ENCODE results near the gene PLS3.
"Not testable (repeated sequence)": the region's sequence is repeated elsewhere in the genome, so short reads cannot be mapped to it uniquely, and the experiment has no call there.

The PLS3 gene

GRCh38 chrX:115616943-115617563 is 56.1 kb downstream of the PLS3 start:
- ChIA-PET POLR2A (no interaction called here), CTCF (interaction anchor here (1.5 to 1.8 kb wide), 2 partner anchors 25 to 26 kb away, joined by 4 read pairs; no protein-coding TSS in a partner anchor)
- DNase-seq (ENCODE audit: extremely low spot score): peak; percentile 38
- no peak for TF ChIP-seq CTCF (IDR thresholded peaks at IDR 0.05; ENCODE audit: control extremely low read depth, extremely low read depth, low read depth, missing control alignments)

- DNase-seq (ENCODE audit: extremely low spot score): no peak
- ChIA-PET POLR2A (no interaction called here), CTCF (interaction anchor here (0.8 kb wide), 1 partner anchor 49 kb away, joined by 3 read pairs; no protein-coding TSS in a partner anchor)
- no peak for TF ChIP-seq CTCF (IDR thresholded peaks at IDR 0.05; ENCODE audit: control extremely low read depth, extremely low read depth, low read depth, missing control alignments)
These were observed 61.6 kb downstream of the PLS3 start for GRCh38 chrX:115622534-115622933.

- CTCF ChIA-PET: no interaction called here
- no peak for DNase-seq (ENCODE audit: extremely low spot score)
- POLR2A ChIA-PET: no interaction called here
- TF ChIP-seq CTCF (IDR thresholded peaks at IDR 0.05; ENCODE audit: control extremely low read depth, extremely low read depth, low read depth, missing control alignments): no peak
These were observed 63.9 kb downstream of the PLS3 start for GRCh38 chrX:115624916-115625315.

GRCh38 chrX:115625572-115626301 is 64.8 kb downstream of the PLS3 start:
- POLR2A ChIA-PET: no interaction called here
- CTCF ChIA-PET: no interaction called here
- no peak for TF ChIP-seq CTCF (IDR thresholded peaks at IDR 0.05; ENCODE audit: control extremely low read depth, extremely low read depth, low read depth, missing control alignments)

GRCh38 chrX:115630204-115630603 is 69.2 kb downstream of the PLS3 start:
- TF ChIP-seq CTCF (IDR thresholded peaks at IDR 0.05; ENCODE audit: control extremely low read depth, extremely low read depth, low read depth, missing control alignments): no peak
- no peak for DNase-seq (ENCODE audit: extremely low spot score)
- ChIA-PET CTCF (no interaction called here), POLR2A (no interaction called here)

More at GRCh38 chrX:115625572-115626301, 64.8 kb downstream of the PLS3 start:
- DNase-seq (ENCODE audit: extremely low spot score): no peak

- CTCF ChIA-PET: interaction anchor here (2.0 kb wide), 1 partner anchor 10 kb away, joined by 6 read pairs; no protein-coding TSS in a partner anchor
- POLR2A ChIA-PET: no interaction called here
- DNase-seq (ENCODE audit: extremely low spot score): no peak
- no peak for TF ChIP-seq CTCF (IDR thresholded peaks at IDR 0.05; ENCODE audit: control extremely low read depth, extremely low read depth, low read depth, missing control alignments)
These were observed 71.5 kb downstream of the PLS3 start for GRCh38 chrX:115632455-115632854.

GRCh38 chrX:115633397-115633796 is 72.4 kb downstream of the PLS3 start:
- CTCF ChIA-PET: interaction anchor here (0.8 to 2.0 kb wide), 2 partner anchors 9 to 19 kb away, joined by 3 to 6 read pairs; no protein-coding TSS in a partner anchor
- DNase-seq (ENCODE audit: extremely low spot score); POLR2A ChIA-PET: not testable (repeated sequence)

All from GM10248 (cell line).